22Rv1 (cell line): ENCODE results near the gene SNCAIP.

Source experiments
- H3K27ac ChIP-seq: fragments of 450-650 bp; 2 replicates; pipeline ENCODE4 v1.5.1; 2017
- ZFX ChIP-seq: fragments of 450-650 bp; IDR thresholded peaks from 2 replicates; pipeline ENCODE4 v1.6.1; 2017; ENCODE audit warnings: antibody characterized with exemption, borderline replicate concordance
- TF ChIP-seq, protein P1 (sequence below): fragments of 450-650 bp; IDR thresholded peaks from 2 replicates; pipeline ENCODE4 v1.5.1; 2017; ENCODE audit warnings: mild to moderate bottlenecking

SNCAIP gene

DNA sequence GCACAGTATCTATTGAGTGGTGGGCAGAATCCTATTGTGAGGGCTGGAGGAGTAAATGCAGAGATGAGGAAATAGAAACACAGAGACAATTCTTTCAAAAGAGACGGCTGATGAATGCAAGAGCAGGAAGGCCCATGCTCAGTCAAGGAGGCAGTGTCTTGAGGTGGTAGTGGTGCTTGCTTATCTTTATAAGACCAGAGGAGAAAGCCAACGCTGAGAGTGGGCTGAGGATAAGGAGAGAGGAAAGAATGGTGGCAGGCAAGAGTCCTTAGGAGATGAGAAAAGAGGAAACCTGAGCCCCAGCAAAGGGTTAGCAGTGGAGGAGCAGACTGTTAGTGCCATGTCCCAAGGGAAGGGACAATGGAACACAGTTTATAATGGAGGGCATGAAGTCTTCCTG lies 86.0 kb downstream of the SNCAIP start:
- no peak for TF ChIP-seq ZFX
- TF ChIP-seq, protein P1, sequence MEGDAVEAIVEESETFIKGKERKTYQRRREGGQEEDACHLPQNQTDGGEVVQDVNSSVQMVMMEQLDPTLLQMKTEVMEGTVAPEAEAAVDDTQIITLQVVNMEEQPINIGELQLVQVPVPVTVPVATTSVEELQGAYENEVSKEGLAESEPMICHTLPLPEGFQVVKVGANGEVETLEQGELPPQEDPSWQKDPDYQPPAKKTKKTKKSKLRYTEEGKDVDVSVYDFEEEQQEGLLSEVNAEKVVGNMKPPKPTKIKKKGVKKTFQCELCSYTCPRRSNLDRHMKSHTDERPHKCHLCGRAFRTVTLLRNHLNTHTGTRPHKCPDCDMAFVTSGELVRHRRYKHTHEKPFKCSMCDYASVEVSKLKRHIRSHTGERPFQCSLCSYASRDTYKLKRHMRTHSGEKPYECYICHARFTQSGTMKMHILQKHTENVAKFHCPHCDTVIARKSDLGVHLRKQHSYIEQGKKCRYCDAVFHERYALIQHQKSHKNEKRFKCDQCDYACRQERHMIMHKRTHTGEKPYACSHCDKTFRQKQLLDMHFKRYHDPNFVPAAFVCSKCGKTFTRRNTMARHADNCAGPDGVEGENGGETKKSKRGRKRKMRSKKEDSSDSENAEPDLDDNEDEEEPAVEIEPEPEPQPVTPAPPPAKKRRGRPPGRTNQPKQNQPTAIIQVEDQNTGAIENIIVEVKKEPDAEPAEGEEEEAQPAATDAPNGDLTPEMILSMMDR = no peak
- no peak overlapping the region for H3K27ac ChIP-seq

DNA sequence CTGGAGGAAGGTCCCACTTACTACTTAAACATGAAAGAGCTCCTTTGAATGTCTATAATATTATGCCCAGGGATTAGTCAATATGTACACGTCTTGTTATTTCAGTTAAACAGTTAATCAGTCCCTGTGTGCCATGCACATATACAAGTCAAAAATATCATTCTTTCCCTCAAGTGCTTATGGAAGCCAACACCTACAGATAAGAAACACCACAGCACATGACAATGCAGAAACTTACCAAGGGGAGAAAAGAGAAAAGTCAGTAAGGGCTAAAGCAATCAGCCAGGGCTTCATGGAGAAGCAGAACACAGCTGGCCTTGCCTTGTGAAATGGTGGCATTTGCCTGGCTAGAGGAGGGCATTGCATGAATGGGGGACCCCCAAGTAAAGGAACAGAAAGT lies 88.3 kb downstream of the SNCAIP start:
- H3K27ac ChIP-seq = no peak overlapping the region
- no peak for TF ChIP-seq ZFX
- TF ChIP-seq, protein P1 = no peak

DNA sequence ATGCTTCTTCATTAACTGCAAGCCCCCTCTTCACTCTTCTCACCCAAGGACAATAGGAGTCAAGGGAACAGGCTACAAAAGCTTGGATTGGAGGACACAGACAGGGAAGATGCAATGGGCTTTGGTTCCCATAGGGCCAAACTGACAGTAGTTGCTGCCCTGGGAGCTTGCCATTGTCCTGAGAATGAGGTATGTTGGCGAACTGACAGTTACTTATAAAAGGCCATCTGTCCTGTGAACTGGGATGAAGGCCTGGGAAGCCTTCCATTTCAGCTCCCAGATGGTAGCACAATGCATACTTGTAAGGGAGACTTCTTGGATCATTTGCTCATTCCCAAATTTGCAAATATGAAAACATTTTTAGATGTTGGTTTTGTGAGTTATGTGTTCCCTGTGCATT lies 88.9 kb downstream of the SNCAIP start:
- H3K27ac ChIP-seq = no peak overlapping the region
- TF ChIP-seq, protein P1 = no peak
- TF ChIP-seq ZFX = no peak

DNA sequence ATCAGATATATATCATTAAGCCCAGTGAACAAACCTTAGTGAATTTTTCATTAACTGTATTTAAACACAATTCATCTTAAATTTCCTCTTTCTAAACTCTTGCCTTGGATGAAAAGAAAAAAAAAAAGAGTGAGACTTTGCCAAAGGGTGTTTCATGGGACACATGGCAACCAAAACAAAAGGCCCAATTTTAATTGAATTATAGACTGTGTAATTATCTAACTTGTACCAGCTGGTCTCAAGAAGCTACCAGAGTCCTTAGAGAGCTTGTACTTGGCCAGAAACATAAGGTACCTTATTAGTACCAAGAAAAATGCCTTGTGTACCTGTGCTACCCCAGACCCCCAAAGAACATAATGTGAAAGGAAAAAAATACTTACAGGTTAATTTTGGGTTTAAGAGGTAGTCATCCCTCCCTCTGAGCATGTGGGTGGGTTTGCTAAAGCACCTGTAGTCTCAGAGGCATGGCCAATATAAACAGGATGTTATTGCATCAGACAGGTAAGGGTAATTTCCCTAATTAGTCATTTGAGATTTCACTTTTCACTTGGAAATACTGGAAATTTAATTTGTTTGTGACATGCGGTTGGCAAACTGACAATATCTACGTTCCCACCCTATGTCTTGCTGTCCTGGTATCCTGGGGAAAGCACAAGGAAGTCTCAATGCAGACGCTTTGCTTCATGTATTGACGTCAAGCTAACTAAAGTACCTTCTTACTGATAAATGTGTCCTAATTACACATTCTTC lies 90.1 kb downstream of the SNCAIP start:
- H3K27ac ChIP-seq = no peak overlapping the region
- TF ChIP-seq, protein P1 = no peak
- no peak for TF ChIP-seq ZFX

DNA sequence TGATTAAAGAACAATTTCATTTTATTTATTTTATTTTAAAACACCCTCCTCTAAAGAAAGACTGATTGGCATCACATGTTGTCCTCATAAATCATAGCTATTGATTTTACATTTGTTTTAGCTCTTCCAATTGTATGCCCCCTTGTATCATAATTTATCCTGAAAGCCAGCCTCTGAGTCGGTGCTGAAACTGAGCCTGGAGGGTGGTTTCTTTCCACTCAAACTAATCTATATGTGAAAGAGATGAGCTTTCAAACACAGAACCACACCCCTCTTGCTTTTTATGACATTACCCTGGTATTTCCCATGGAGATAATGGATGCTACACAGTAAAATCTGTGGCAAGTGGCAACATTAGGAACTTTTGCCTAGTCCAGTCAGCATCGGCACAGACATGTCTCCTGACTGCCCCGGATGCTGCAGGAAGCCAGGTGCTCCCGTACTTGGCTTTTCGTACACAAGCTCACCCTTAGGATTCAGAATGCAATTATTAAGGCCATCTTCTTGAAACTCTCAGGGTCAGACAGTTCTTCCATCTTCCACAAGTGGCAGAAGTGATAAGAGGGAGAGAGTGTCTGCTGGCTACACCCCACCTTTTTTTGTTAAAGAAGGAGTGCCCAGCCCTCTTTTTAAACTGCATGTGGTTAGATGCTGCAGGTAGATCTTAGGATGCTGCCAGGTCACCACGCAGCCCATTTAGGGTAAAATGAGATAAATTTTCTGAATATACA lies 91.1 kb downstream of the SNCAIP start:
- TF ChIP-seq ZFX = no peak
- TF ChIP-seq, protein P1 = no peak
- no peak overlapping the region for H3K27ac ChIP-seq

DNA sequence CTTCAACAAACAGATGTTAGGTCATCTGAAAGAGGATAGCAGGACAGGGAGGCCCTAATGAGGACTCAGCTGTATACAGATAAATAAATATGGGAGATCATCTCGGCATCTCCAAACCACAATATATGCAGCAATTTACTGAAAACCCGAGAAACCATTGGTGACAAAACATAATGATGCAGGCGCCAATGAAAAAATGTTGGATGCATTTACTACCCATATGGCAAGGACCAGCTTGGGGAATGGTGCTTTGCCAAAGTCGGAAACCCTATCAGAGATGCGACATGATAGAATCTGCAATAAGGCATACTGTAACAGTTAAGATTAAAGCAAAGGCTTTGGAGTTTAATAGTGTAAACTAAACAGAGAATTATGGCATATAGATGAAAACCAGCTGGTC lies 92.0 kb downstream of the SNCAIP start:
- no peak for TF ChIP-seq ZFX
- TF ChIP-seq, protein P1 = no peak
- H3K27ac ChIP-seq = no peak overlapping the region

DNA sequence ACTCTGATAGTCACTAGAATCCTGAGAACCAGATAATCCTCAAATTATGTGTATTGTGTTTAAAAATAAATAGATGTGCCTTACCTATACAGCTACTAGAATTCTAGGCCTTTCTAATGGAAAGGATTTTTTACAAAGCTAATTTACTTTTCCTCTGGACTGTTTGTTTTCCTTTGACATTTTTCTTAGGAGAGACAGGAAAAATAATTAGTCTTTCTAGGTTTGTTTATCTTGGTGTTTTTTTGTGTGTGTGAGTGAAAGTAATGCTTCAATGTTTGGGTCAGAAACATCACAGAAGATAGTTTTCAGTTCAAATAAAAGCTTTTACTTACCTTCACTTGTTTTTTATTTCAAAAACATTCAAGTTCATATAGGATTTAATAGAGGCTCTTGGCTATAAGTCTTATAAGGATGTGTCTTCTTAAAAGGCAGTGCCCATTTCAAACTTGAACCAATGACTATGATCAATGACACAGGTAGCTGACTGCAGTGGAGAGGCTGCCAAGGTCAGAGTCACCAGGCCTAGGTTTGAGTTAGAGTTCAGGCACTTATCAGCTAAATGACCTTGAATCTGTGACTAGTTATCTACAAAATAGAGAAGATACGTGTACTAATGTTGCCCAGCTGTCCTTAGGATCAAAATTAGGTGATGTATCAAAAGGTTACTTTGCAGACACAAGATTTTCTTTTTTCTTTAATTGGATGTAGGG lies 92.8 kb downstream of the SNCAIP start:
- TF ChIP-seq, protein P1 = no peak
- no peak for TF ChIP-seq ZFX
- H3K27ac ChIP-seq = no peak overlapping the region
